Measurements from ENCODE around the gene YEATS2.
A peak's percentile ranks its signal among the peaks of the same experiment; 100 is the strongest.
"Not testable (repeated sequence)": the region's sequence is repeated elsewhere in the genome, so short reads cannot be mapped to it uniquely, and the experiment has no call there.

The YEATS2 gene

DNA sequence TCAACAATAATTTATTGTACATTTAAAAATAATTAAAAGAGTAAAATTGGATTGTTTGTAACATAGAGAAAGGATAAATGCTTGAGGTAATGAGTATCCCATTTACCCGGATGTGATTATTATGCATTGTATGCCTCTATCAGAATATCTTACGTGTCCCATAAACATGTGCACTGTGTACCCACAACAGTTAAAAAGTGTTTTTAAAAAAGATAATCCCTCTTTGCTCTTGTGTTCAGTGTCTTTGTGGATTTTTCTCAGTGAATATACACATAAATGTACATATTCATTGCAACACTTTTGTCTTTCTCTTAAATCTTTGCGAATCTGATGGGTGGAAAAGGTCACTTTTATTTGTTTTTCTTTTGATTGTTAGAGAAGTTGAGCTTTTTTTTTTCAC, 20.4 kb downstream of the YEATS2 start:
- DNase-seq: no peak

DNA sequence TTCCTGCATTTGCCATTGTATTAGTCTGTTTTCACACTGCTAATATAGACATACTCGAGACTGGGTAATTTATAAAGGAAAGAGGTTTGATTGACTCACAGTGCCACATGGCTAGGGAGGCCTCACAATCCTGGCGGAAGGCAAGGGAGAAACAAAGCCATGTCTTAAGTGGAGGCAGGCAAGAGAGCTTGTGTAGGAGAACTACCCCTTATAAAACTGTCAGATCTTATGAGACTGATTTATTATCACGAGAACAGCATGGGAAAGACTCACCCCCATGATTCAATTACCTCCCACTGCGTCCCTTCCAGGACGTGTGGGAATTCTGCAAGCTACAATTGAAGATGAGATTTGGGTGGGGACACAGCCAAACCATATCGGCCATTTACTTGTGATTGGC, 27.8 kb downstream of the YEATS2 start:
- no peak for DNase-seq

DNA sequence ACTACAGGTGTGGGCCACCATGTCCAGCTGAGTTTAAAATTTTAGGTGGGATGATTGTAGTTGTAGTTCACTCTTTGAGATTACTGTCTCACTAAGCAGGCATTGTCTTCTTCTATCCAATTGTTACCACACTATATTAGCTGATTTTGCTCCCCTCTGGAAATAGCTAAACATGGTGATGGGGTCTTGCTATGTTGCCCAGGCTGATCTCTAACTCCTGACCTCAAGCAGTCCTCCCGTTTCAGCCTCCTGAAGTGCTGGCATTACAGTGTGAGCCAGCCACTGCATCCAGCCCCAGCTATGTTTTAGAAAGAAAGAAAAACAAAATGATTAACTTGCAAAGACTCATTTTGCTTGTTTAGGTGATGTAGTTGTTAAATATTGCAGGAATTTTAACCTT, 30.6 kb downstream of the YEATS2 start:
- no peak for DNase-seq

DNA sequence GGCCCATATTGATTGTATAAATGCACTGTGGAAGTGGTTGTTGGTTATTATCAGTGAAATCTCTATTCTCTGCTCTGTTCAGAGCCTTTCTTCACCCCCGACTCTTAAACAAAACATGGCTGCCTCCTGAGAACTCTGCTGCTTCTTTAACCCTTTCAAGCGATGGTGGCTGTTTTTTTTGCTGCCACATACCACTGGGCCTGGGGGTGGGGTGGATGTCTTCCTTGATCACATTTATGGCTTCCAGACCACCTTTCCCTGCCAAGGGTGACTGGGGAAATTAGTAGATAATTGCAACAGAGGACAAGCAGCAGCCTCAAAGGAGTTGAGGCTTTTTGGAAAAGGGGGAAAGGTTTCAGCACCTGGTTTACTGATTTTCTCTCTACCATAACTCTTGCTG, 32.8 kb downstream of the YEATS2 start:
- DNase-seq: no peak

DNA sequence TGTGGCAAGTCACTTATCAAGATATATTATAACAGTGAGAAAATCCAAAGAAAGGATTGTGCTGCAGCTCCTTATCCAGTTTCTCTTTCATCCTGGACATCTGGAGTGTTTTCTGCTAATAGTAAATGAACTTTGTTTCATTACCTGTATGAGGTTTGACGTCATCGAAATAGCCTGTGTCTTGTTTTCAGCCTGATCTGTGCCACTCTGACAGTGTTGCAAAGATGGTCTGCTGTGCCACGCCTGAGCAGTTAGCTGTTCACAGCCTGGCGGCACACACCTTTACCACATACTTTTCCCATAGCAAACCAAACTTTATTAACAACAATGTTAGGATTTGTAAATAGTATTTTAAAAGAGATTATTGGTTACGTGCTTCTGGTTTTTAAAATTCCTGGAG, 34.0 kb downstream of the YEATS2 start:
- no peak for DNase-seq

DNA sequence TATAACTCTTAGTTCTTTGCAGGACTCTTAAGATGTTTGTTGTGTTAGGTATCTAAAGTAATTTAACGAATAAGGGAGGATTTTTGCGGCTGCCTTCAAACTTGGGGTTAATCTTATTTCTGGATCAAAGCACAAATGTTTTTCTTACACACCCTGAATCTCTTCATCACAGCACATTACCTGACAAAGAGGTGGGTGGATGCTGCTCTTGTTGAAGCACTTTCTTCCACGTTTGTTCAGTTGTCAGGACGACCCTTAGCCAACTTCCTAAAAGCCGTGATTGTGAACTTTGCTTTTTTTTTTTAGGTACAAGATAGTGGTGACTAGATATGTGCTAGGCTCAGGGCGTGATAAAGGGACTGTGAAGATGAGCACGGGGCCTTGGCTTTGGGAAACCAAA, 36.0 kb downstream of the YEATS2 start:
- no peak for DNase-seq

DNA sequence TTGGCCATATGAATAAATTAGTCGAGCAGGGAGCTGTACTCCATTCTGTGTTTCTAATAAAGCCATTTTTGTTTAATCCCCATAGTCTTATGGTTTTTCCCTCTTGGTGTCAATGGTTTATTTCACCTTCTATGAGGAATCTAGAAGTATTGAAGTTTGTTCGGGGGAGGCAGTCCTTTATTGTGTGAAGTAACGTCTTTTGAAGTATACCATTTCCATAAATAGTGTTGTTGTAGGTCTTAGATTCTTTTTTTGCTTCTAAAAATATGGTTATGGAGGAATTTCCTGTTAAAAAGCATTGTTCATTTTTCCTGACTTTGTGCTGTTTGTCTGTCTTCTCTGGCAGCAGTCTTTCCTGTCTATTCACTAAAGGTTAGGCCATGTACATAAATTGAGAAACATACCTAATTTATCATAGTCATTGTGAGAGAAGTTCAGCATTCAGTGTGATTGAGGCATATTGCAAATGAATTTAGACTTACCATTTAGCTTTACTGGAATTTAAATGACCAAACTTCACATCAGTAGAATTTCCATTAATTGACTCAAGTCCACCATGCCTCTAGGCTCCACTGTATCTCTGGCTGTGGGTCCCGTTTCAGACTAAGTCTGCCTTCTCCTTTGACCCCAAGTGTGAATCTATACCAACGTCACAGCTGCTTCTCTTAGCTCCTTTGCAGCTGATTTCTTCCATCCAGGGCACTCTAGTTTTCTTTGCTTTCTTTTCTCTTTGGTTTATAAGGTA, 37.3 kb downstream of the YEATS2 start:
- no peak for DNase-seq

DNA sequence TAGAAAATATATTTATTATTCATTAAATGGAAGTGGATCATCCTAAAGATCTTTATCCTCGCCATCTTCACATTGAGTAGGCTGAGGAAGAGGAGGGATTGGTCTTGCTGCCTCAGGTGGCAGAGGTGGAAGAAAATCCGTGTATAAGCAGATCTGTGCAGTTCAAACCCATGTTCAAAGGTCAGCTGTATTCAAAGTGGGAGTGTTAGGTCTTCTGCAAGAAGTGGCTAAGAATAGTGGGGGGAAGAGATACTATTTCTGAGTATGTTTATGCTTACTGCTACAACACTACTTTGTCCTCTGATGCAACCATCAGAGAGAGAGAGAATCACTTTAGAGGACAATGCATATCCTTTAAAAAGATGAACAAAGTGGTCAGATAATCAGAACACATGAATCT, 39.5 kb downstream of the YEATS2 start:
- DNase-seq: no peak

DNA sequence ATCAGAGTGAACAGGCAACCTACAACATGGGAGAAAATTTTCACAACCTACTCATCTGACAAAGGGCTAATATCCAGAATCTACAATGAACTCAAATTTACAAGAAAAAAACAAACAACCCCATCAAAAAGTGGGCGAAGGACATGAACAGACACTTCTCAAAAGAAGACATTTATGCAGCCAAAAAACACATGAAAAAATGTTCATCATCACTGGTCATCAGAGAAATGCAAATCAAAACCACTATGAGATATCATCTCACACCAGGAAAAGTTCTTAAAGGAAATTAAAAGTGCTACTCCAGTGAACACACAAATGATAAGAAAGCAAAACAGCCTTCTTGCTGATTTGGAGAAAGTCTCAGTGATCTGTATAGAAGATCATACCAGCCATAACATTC, 42.6 kb downstream of the YEATS2 start:
- DNase-seq: not testable (repeated sequence)

DNA sequence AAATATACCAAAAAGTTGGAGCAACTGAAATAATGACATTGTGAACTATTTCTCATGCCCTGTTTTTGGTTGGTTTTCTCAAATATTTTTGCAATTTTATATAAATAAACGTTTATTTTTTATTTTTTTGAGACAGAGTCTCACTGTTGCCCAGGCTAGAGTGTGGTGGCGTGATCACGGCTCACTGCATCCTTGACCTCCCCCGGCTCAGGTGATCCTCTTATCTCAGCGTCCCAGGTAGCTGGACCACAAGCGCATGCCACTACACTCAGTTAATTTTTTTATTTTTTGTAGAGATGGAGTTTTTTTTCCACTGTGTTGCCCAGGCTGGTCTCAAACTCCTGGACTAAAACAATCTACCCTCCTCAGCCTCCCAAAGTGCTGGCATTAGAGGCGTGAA, 45.6 kb downstream of the YEATS2 start:
- no peak for DNase-seq

DNA sequence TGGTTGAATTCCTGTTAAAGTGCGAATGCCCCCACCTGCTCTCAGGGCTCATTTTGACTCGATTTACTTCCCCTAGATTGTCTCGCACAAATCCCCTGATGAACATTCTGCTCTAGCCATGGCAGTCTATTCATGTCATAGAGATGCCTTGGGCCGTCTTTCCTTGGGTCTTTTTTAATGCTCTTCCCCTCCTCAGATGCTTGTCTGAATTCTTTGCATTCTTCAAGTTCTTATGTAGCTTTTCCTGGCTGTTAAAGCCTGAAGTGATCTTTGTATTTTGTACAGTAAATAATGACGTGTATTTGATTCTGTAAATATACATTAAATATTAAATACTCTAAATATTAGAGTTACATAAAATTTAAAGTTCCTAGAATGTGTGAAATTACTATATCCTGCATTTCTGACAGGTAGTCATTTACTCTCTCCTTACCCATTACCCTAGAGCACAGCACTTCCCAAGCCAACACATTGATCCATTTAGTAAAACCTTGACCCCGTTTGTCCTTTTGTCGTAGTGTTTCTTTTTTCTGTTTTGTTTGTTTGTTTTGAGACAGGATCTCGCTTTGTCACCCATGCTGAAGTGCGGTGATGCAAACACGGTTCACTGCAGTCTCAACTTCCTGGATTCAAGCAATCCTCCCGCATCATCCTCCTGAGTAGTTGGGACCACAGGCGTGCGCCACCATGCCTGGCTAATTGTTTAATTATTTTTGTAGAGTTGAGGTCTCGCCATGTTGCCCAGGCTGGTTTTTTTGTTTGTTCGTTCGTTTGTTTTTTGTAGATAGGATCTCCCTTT, 47.9 kb downstream of the YEATS2 start:
- no peak for DNase-seq

DNA sequence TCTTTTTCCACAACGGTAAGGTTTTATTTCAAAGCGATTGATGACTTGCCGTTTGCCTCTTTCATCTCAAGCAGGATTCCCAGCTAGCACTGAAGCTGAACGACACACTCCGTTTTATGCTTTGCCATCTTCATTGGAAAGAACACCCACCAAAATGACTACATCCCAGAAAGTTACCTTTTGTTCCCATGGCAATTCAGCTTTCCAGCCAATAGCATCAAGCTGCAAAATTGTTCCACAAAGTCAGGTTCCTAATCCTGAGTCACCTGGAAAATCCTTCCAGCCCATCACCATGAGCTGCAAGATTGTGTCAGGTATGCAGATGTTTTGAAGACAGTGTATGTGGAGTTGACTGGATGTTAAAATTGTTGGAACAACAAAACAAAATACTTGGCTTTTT, 56.5 kb downstream of the YEATS2 start:
- no peak for DNase-seq

DNA sequence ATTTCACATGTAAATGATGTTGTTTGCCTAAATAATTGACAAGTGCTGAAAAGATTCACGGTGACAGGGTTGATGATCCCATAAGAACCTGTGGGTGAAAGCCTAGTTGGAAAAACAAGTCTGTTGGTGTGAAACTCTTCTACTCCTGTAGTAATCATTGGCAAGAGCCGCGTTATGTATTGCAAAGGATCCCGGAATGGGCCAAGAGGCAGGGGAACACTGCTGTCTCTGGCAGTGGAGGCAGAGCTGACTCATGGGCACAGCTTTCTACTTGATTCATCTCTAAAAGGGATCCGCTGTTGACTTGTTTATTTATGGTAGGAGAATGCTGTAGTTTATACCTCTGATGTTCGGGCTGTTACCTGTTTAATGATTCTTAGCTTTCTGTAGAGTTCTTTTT, 64.7 kb downstream of the YEATS2 start:
- DNase-seq: no peak

DNA sequence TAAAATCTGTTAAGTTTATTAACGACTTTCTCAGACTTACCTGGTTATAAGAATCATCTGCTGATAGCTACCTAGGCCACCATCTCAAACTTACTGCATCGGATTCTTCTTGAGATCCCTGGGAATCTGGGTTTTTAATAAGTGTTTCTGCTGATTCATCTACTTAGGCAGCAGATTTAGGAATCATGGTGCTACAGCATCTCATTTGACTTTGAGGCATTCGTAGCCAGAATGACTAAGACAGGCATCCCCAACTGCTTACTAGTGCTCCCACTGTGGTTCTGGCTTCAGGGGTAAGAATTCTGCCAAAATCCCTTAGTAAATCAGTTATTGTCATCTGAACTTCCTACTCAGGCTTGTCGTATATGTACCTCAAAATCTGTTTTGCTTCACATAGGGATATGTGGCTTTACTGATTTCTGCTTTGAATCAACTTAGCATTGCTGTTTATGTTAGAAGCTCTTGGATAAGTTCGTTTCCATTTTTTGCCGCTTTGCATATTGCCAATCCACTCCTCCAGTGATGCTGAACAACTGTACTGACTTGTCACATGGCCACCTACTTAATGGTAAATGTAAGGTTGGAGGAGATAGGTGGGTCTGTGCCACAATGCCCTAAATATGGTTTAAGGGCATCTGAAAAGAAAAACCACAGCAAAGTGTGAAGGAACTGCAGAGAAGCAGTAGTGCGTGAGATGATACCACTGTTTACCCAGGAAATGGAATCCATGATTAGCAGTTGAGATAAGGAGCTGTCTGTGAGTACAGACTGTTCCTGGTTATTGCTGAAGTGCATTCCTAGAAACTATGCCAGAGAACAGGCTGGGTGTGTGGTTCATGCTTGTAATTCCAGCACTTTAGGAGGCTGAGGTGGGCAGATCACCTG, 67.5 kb downstream of the YEATS2 start:
- DNase-seq: no peak

DNA sequence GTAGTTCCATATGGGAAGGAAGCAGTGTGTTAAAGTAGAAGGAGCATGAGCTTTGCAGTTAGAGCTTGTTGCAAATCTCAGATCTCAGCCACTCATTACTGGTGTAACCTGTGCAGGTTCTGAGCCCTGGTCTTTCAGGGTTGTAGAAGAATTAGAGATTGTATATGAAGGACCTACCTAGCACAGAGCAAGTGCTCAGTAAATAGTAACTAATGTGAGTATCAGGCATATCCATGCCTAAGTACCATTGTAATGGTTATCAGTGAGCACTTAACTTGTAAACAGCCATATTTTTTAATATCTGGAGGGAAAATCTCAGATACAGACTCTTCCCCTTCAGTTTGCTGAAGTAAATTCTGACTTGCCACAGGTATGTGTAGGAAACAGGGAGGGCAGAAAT, 68.5 kb downstream of the YEATS2 start:
- DNase-seq: no peak

DNA sequence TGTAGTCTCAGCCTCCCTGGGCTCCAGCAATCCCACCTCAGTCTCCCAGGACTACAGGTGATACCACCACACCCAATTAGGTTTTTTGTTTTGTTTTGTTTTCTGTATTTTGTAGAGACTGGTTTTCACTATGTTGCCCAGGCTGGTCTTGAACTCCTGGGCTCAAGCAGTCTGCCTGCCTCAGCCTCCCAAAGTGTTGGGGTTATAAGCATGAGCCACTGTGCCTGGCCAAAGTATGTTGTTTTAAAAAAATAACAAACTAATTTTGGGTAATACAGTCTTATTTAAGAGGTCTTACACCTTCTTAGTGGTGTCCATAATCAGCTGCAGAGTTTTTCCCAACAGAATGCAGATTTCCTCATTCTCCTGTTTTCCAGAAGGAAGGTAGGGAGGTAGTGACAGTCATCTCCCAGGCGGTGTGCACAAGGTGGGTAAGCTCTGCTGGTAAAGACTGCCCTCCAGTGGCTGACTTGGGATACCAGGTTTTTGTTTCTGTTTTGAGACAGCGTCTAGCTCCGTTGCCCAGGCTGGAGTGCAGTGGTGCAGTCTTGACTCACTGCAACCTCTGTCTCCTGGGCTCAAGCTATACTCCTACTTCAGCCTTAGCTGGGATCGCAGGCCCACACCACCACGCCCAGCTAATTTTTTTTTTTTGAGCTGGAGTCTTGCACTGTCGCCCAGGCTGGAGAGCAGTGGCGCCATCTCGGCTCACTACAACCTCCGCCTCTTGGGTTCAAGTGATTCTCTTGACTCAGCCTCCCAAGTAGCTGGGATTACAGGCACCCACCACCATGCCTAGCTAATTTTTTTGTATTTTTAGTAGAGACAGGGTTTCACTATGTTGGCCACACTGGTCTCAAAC, 69.4 kb downstream of the YEATS2 start:
- peak; percentile 77 for DNase-seq

DNA sequence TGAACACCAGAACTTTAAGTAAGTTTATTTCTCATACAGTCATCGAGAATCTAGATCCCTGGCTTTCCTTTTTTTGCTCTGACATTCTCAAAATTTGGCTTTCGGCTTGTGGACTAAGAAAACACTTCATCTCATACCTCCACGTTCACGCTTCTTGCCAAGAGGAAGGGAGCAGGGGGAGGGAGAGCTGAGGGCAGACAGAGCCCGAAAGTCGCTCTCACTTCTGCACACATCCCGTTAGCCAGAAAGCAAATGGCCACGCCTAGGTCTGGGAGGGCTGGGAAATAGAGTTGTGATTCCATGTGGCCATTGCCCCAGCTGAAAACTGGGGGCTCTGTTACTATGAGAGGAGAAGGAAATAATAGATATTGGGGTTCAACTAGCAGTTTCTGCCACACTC, 70.5 kb downstream of the YEATS2 start:
- no peak for DNase-seq

DNA sequence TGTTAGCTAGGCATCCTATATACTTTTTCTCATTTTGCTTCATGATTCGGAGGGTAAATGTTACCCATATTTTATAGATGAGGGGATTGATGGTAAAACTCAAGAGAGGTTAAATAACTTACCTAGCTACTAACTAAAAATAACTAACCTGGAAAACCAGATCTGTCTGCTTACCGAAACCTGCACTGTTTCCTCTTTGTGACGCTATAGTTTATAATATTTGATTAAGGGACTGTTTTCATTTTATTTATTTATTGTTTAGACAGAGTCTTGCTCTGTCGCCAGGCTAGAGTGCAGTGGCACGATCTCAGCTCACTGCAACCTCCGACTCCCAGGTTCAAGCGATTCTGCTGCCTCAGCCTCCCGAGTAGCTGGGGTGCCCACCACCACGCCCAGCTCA, 71.9 kb downstream of the YEATS2 start:
- DNase-seq: no peak

DNA sequence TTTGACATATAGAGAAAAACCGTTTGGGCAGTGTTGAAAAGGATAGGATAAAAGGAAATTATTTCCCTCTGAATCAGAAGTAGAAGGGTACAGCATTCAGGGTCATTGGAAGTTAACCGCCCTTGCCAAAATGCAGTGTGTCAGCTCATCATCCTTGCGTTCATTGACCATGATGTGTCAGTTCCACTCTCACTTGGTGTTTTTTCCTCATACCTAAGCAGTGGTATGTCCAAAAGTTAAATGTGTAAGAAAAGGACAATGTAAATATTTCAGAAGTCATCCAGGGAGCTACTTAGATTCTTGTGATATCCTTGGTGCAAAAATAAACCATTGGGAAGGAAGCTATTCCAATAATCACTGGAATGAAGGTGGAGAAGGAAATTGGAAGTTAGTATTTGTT, 77.0 kb downstream of the YEATS2 start:
- DNase-seq: no peak

DNA sequence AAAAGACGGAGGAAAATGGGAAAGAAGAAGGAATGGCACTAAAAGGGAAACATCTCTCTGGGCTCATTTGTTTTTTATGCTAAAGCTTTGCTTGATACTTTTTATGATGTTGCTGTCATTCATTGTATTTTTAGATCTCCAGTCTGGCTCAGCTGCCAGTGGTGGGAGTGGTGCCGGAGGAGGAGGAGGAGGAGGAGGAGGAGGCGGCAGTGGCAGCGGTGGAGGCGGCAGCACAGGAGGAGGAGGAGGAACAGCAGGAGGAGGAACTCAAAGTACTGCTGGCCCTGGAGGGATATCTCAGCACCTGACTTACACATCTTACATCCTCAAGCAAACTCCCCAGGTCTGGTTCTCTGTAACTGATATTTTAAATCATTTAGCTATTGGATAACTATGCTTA, 78.2 kb downstream of the YEATS2 start:
- no peak for DNase-seq

DNA sequence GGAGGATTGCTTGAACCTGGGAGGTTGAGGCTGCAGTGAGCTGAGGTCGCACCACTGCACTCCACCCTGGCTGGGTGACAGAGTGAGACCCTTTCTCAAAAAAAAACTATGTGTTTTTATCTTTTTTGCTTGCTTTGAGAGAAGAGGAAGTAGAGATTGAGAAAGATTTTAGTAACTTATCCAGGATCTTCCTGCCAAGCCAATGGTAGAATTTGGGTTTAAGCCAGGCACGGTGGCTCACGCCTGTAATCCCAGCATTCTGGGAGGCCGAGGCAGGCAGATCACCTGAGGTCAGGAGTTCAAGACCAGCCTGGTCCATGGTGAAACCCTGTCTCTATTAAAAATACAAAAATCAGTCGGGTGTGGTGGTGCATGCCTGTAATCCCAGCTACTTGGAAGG, 78.9 kb downstream of the YEATS2 start:
- not testable (repeated sequence) for DNase-seq

DNA sequence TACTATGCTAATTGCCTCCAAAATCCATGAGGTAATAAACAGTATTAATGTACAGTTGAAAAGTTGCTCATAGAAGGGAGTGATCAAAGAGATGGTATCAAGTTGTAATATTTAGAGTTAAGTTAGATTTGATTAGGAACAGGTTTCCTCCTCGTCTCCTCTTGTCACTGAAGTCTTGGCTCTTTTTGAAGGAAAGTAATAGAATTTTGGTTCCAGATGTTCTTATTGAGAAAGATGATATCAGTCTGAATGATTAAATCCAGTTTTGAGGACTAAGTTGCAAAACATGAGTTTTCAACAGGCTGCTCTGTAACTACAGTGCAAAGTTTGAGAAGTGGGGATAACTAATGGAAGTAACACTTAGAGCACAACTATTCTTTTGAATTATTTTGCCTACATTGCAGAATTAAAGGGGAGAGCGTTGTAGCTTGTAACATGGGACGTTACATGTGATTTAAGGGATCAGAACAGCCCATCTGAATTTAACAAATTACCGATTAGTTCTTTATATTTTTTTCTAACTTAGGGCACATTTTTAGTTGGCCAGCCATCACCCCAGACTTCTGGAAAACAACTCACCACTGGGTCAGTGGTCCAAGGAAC, 79.5 kb downstream of the YEATS2 start:
- no peak for DNase-seq

All from CD4-positive, alpha-beta T cell treated with Interleukin-6 for 4 hours (primary cell).